GM12865 (cell line): ENCODE results near the gene PLEKHA4.

Experiments used
- DNase-seq: peaks from one replicate; pipeline ENCODE4 v3.0.0; 2010; ENCODE audit warnings: low read depth
- H3K4me3 ChIP-seq: 2 replicates; pipeline ENCODE4 v1.5.1; 2011; ENCODE audit warnings: mild to moderate bottlenecking, low read depth, low read length, control low read depth
- CTCF ChIP-seq: IDR thresholded peaks from 2 replicates; pipeline ENCODE4 v1.5.1; 2011; ENCODE audit warnings: low read length, control low read depth, low read depth, inconsistent platforms; ENCODE audit not compliant: insufficient read depth; ENCODE audit errors: missing control alignments

Gene PLEKHA4

GRCh38 chr19:48833977-48834376 is 34.4 kb downstream of the PLEKHA4 start:
- no peak for DNase-seq

GRCh38 chr19:48833049-48833448 is 35.4 kb downstream of the PLEKHA4 start:
- DNase-seq = no peak
- H3K4me3 ChIP-seq = no peak overlapping the region
- no peak for TF ChIP-seq CTCF

More at GRCh38 chr19:48833977-48834376, 34.4 kb downstream of the PLEKHA4 start:
- TF ChIP-seq CTCF = no peak
- H3K4me3 ChIP-seq = no peak overlapping the region

- DNase-seq = no peak
- no peak overlapping the region for H3K4me3 ChIP-seq
- no peak for TF ChIP-seq CTCF
Observed at GRCh38 chr19:48830965-48831364, 37.5 kb downstream of the PLEKHA4 start.

GRCh38 chr19:48830088-48830487 is 38.3 kb downstream of the PLEKHA4 start:
- DNase-seq = no peak
- no peak overlapping the region for H3K4me3 ChIP-seq
- no peak for TF ChIP-seq CTCF

- no peak overlapping the region for H3K4me3 ChIP-seq
- DNase-seq = no peak
- no peak for TF ChIP-seq CTCF
Observed at GRCh38 chr19:48826606-48827020, 41.8 kb downstream of the PLEKHA4 start.

- no peak for TF ChIP-seq CTCF
- no peak overlapping the region for H3K4me3 ChIP-seq
- DNase-seq = no peak
Observed at GRCh38 chr19:48822514-48822913, 45.9 kb downstream of the PLEKHA4 start.

GRCh38 chr19:48821633-48822032 is 46.8 kb downstream of the PLEKHA4 start:
- TF ChIP-seq CTCF = no peak
- H3K4me3 ChIP-seq = no peak overlapping the region

More at GRCh38 chr19:48821633-48822032, 46.8 kb downstream of the PLEKHA4 start:
- DNase-seq = no peak
